Kidney (tissue), 14 donors: Measurements from ENCODE around the gene MTA2. TPM values are rescaled to one million over a fixed set of nuclear protein-coding genes. Genes with fewer than 3 reads are reported as not detected.
A peak's percentile ranks its signal among the peaks of the same experiment; 100 is the strongest.

Experiments used
- DNase-seq, 5 donors: peaks; one replicate each; pipeline ENCODE4 v3.0.0-alpha.2; 2013 to 2020
- FAIRE-seq: peaks from 2 replicates; lab custom pipeline; 2012; peaks lifted over from hg19 to GRCh38; lab: Jason Lieb, UNC
- H3K27ac ChIP-seq, 2 donors: one replicate each; pipeline ENCODE4 v1.7.0; 2013; ENCODE audit warnings: low read depth in 2 of 2, low read length in 2 of 2, inconsistent platforms in 1 of 2
- H3K27me3 ChIP-seq: one replicate; pipeline ENCODE4 v1.7.1; 2013; ENCODE audit warnings: low read length, inconsistent platforms; ENCODE audit not compliant: control insufficient read depth, insufficient read depth
- H3K36me3 ChIP-seq, 3 donors: one replicate each; pipeline versions ENCODE4 v1.7.0 to v1.7.1; 2013; ENCODE audit warnings: low read length in 3 of 3, control low read depth in 1 of 3, inconsistent platforms in 1 of 3; ENCODE audit not compliant: insufficient read depth in 3 of 3, control insufficient read depth in 2 of 3
- H3K4me1 ChIP-seq, 3 donors: one replicate each; pipeline versions ENCODE4 v1.7.0 to v1.7.1; 2013; ENCODE audit warnings: low read length in 3 of 3, inconsistent platforms in 1 of 3, low read depth in 1 of 3; ENCODE audit not compliant: control insufficient read depth in 2 of 3, insufficient read depth in 2 of 3
- H3K4me3 ChIP-seq, 3 donors: one replicate each; pipeline versions ENCODE4 v1.7.0 to v1.8.1; 2013; ENCODE audit warnings: low read length in 3 of 3, control low read depth in 1 of 3, inconsistent platforms in 1 of 3
- H3K9ac ChIP-seq, 3 donors: one replicate each; pipeline versions ENCODE4 v1.7.0 to v1.7.1; 2013; ENCODE audit warnings: low read length in 3 of 3, control low read depth in 1 of 3, inconsistent platforms in 1 of 3
- H3K9me3 ChIP-seq, 3 donors: one replicate each; pipeline versions ENCODE4 v1.7.0 to v1.7.1; 2013; ENCODE audit warnings: low read length in 3 of 3, control low read depth in 1 of 3, inconsistent platforms in 1 of 3; ENCODE audit not compliant: control insufficient read depth in 2 of 3, insufficient read depth in 1 of 3
- intact Hi-C: fragments of 100-400 bp; cut with DNase I; formaldehyde crosslinking; loops from one replicate; pipeline ENCODE4 v1.11.1; 2022
- polyA plus RNA-seq: library from polyadenylated mRNA; stranded (reverse); fragments of 350-450 nt; fragmentation: Illumina TruSeq; extraction: RNeasy Lipid Tissue Mini Kit (QIAGEN cat#74804); gene quantifications from one replicate; pipeline ENCODE4 v1.2.3, GENCODE V29; 2014; ENCODE audit warnings: low read depth, low replicate concordance; ENCODE audit not compliant: insufficient read depth
- total RNA-seq: library from RNA; stranded (reverse); fragmentation: NEBNext Ultra II Directional; extraction: Animal tissue kit (Norgen Biotek cat#: 25700); gene quantifications from one replicate; pipeline ENCODE4 v1.2.1, GENCODE V29; 2021
- TF ChIP-seq, protein P1 (sequence below): IDR thresholded peaks from 3 replicates; pipeline ENCODE4 v1.5.1; 2012; ENCODE audit warnings: mild to moderate bottlenecking, moderate library complexity, borderline replicate concordance; ENCODE audit not compliant: insufficient read depth; ENCODE audit errors: extremely low read depth
- donor health status: control.
- donor health status: control.
- donor health status: control.
- donor health status: control.
- donor health status: control.
- donor health status: DM: yes; HTN: yes; CAD: no.
- donor health status: Normal renal cell carcinoma (clear cell type).

Gene MTA2
- total and polyA plus RNA-seq, 2 donors from 2014 or later, result 34.4 to 71.8 TPM

DNA sequence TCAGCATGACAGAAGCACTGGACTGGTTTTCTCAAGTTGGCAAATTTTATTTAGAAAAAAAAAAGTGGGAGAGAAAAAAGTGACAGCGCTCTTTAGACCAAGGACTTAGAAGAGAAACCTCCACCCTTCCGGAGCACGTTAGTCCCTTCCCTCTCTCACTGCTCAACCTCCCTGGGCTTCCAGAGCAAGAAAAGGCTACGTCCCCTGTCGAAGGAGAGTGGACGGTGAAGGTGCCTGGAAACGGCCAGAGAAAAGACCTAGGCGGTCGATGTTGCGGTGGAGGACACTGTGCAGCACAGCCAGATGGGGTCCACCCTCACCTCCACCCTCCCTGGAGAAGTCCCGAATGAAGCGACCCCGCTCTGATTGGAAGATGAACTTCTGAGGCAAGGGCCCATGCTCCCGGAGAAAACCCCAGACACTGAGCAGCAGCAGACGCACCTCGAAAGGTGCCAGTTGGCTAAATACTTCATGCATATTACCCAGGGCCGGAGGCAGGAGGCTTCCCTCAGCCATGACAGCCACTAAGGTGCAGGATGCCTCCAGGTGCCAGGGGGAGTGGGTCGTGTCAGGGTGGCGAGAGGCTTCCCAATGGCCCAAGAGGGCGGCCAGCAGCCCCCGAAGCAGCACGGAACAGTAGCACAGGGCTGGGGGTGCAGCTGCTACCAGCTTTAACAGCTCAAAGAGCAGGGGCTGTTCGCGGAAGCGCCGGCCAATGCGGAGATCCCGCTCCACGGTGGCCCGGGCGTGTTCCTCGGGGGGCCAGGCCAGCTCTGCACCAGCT lies 45.4 kb upstream of the MTA2 start:
- peak in 2 of 5 donors; percentile 65 to 83 for DNase-seq
- intact Hi-C loops, result no loop called here
- Histone ChIP-seq H3K36me3 (peaks cover 0 to 31% (median 5%) of the 10 kb centered on the region in 3 donors), H3K27ac (peak overlapping the region in 1 of 2 donors; percentile 37), H3K9ac (peak overlapping the region in 2 of 3 donors; percentile 12 to 65), H3K27me3 (no peaks in the 10 kb centered on the region), H3K9me3 (no peaks in the 10 kb centered on the region), H3K4me3 (peak overlapping the region; percentile 4 to 39 (median 34)), H3K4me1 (peaks cover 0 to 16% (median 2%) of the 10 kb centered on the region in 3 donors)
- TF ChIP-seq, protein P1, sequence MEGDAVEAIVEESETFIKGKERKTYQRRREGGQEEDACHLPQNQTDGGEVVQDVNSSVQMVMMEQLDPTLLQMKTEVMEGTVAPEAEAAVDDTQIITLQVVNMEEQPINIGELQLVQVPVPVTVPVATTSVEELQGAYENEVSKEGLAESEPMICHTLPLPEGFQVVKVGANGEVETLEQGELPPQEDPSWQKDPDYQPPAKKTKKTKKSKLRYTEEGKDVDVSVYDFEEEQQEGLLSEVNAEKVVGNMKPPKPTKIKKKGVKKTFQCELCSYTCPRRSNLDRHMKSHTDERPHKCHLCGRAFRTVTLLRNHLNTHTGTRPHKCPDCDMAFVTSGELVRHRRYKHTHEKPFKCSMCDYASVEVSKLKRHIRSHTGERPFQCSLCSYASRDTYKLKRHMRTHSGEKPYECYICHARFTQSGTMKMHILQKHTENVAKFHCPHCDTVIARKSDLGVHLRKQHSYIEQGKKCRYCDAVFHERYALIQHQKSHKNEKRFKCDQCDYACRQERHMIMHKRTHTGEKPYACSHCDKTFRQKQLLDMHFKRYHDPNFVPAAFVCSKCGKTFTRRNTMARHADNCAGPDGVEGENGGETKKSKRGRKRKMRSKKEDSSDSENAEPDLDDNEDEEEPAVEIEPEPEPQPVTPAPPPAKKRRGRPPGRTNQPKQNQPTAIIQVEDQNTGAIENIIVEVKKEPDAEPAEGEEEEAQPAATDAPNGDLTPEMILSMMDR, result no peak
- FAIRE-seq, result no peak

DNA sequence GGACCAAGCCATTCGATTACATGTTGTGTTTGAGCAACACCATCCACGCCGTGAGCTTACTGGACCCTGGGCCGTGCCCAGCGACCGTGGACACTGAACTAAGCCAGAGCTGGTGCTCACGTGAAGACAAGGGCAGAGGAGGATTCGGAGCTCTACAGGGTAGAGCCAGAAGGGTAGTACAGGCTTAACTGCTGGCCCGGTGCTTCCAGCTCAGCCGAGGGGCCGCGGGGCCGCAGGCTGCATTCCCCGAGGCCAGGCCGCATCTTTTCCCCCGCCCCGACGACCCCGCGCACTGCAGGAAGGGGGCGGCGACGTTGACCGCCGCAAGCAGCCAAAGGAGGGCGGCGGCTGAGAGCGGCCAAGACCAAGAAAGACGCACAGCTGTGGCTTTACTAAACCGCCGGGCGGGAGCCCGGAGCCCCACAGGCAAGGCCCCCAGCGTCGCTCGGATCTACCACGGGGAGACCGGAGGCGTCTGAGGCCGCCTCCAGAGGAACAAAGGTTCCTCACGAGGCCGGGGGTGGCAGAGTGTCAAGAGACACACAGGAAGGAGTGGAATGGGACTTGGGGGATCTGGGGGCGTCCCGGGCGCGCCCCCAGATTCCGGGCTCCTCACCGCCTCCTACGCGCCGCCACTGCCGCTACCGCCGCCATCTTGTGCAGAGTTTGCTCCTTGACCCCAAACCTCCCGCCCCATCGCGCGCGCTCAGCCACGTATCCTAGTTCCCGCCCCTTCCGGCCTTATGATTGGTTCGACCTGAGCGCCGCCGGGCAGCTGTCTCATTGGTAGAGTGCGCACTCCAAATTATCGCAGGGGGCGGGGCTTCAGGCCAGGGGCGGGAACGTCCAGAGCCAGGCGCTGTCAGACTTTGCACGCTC lies 44.5 kb upstream of the MTA2 start, which contains the start of gene GANAB:
TSS of gene GANAB (minus strand) at position 668 of the 879 bp plus-strand sequence. CDS start at position 654, 14 bp downstream.
- Histone ChIP-seq H3K4me3 (peak within 1 kb of the TSS; percentile 86 to 95 (median 93)), H3K9me3 (no peaks in the 10 kb centered on the region), H3K36me3 (peaks cover 0 to 31% (median 5%) of the 10 kb centered on the region in 3 donors), H3K27ac (peak within 1 kb of the TSS; percentile 82 to 91), H3K9ac (peak within 1 kb of the TSS; percentile 89 to 94 (median 91)), H3K27me3 (no peaks in the 10 kb centered on the region), H3K4me1 (peaks cover 0 to 13% (median 2%) of the 10 kb centered on the region in 3 donors)
- TF ChIP-seq, protein P1, result peak; percentile 1
- peak; percentile 99 to 100 (median 99) for DNase-seq
- intact Hi-C loops, result no loop called here
- peak; percentile 66 for FAIRE-seq

DNA sequence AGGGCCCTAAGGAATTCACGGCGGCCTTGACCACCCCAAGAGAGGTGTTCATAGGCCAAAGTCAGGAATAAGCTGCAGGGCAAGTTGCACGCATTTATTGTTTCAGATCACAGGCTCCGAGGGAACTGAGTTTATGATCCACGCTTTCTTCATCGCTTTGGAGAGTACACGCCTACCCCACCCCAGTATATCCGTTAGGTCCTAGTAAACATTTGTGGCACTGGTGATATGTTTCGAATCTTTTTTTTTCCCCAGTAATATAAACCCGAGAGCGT lies 43.9 kb upstream of the MTA2 start:
- Histone ChIP-seq H3K36me3 (peaks cover 0 to 31% (median 5%) of the 10 kb centered on the region in 3 donors), H3K9me3 (no peaks in the 10 kb centered on the region), H3K4me1 (peaks cover 0 to 13% (median 2%) of the 10 kb centered on the region in 3 donors), H3K27me3 (no peaks in the 10 kb centered on the region), H3K4me3 (peak overlapping the region; percentile 86 to 95 (median 93)), H3K27ac (peak overlapping the region; percentile 82 to 91), H3K9ac (peak overlapping the region; percentile 89 to 94 (median 91))
- intact Hi-C loops, result no loop called here
- FAIRE-seq, result no peak
- TF ChIP-seq, protein P1, result no peak
- no peak for DNase-seq
